Activated CD8-positive, alpha-beta memory T cell treated with anti-CD3 and anti-CD28 coated beads, Interleukin-2, amount 10 ng/mL, durations not matched to agents 7 days and 5 days (primary cell): ENCODE data around the gene FBLN7. TPM values are rescaled to one million over a fixed set of nuclear protein-coding genes. Genes with fewer than 3 reads are reported as not detected.

Experiments
- ATAC-seq: fragments of 150-1000 bp; cut with Tn5 transposase; one replicate; pipeline ENCODE4 v1.10.0; 2021; ENCODE audit warnings: moderate library complexity
- CTCF ChIA-PET: fragments of 350-600 bp; sonication (Branson Sonifier 250); formaldehyde crosslinking; loops from one replicate; lab custom pipeline; 2021; ENCODE audit warnings: antibody characterized with exemption; lab: Charles Lee
- DNase-seq: peaks from one replicate; pipeline ENCODE4 v3.0.0-alpha.2; 2020
- H3K27ac Mint-ChIP-seq: one replicate; pipeline ENCODE4 v1.8.0; 2021; ENCODE audit warnings: mild to moderate bottlenecking, mixed read lengths
- H3K27me3 Mint-ChIP-seq: one replicate; pipeline ENCODE4 v1.8.0; 2021; ENCODE audit warnings: mixed read lengths
- H3K36me3 Mint-ChIP-seq: one replicate; pipeline ENCODE4 v1.8.0; 2021; ENCODE audit warnings: mild to moderate bottlenecking, mixed read lengths
- H3K4me1 Mint-ChIP-seq: one replicate; pipeline ENCODE4 v1.8.0; 2021; ENCODE audit warnings: mixed read lengths
- H3K4me3 Mint-ChIP-seq: one replicate; pipeline ENCODE4 v1.8.0; 2021; ENCODE audit warnings: mild to moderate bottlenecking, moderate library complexity, mixed read lengths
- H3K9me3 Mint-ChIP-seq: one replicate; pipeline ENCODE4 v1.8.0; 2022; ENCODE audit warnings: low read depth, mixed read lengths
- total RNA-seq, 2 experiments: library from RNA; stranded (reverse); gene quantifications; one replicate each; pipeline ENCODE4 v1.2.3, GENCODE V29; 2021

The FBLN7 gene
- total RNA-seq, 2 experiments from 2014 or later: 0.26 to 0.63 TPM

DNA sequence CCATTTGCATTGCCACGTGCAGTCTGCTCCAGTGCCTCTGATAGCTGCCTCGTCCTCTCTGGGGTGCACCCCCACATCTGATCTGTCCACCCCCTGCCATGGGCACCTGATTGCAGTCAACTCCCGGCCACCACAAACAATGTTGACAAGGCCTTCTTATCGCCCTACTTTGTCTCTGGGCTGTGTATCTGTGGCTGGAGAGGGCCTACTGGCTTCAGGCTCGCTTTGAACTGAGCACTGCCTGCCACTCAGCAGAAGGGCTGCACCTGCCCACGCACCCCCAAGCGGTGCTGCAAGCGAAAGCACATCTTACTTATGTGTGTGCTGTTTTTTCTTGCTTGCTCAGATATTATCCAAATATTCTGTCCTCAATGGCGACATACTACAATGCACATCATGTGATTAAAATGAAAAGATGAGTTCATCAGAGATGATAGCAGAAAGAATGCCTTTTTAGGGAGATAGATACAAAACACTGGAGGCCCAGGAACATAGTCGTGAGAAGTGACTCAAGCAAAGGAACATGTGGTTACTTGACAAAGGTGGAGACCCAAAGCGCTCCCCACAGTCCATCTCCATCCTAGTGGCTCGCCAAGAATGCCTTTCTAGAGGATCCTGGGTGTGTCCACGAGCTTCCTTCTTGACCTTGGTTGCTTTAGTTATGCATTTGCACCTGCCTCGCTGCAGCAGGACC, 28.8 kb downstream of the FBLN7 start:
- Mint-ChIP-seq H3K27me3 (no peaks in the 10 kb centered on the region), H3K4me1 (peaks cover 5% of the 10 kb centered on the region), H3K36me3 (no peaks in the 10 kb centered on the region), H3K27ac (no peak overlapping the region), H3K4me3 (no peak overlapping the region), H3K9me3 (no peaks in the 10 kb centered on the region)
- ATAC-seq: no peak
- CTCF ChIA-PET: no interaction called here
- no peak for DNase-seq

DNA sequence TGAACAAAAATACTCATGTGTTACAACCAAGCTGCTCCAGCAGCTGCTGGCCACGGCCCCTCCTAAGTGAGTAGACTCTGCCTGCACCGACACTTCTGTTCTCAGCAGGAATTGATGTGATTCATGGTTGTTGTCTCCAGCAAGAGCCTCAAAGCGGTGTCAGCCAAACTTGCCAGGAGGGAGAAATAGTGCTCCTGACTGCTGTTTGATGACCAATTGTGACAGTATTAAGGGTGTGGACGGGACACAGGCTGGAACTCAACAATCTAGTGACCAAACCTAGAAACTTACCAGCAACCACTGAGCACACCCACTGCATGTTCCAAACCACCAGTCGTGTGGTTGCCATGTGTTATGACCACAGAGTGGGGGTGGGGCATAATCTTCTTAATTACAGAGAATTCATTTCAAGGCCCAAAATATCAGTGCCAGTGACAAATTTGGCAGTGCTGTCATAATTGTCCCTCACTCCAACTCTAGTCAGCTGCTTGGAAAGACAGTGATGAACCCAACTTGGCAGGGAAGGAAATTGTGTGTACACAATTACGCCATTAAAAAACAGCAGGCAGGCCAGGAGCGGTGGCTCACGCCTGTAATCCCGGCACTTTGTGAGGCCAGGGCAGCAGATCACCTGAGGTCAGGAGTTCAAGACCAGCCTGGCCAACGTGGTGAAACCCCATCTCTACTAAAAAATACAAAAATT, 30.4 kb downstream of the FBLN7 start:
- CTCF ChIA-PET: no interaction called here
- ATAC-seq (no peak), DNase-seq (no peak)
- Mint-ChIP-seq H3K9me3 (no peaks in the 10 kb centered on the region), H3K4me1 (peaks cover 5% of the 10 kb centered on the region), H3K27ac (no peak overlapping the region), H3K36me3 (no peaks in the 10 kb centered on the region), H3K27me3 (no peaks in the 10 kb centered on the region), H3K4me3 (no peak overlapping the region)

DNA sequence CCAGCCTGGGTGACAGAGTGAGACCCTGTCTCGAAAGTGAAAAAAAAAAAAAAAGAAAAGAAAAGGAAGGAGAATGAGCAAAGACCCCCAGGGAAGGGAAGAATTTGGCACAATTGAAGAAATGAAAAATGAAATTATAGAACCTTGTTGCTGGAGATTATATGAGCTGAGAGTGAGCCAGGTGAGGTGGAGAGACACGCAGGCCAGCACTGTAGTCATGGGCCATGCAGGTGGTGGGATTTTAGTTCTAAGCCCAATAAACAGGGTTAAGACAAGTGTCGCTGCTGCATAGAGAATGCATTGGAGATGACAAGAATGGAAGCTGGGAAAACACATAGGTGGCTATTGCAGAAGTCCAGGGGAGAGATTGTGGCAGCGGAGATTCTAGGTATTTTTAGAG, 32.3 kb downstream of the FBLN7 start:
- ATAC-seq: no peak
- Mint-ChIP-seq H3K4me1 (peaks cover 8% of the 10 kb centered on the region), H3K9me3 (no peaks in the 10 kb centered on the region), H3K4me3 (no peak overlapping the region), H3K27ac (no peak overlapping the region), H3K36me3 (no peaks in the 10 kb centered on the region), H3K27me3 (no peaks in the 10 kb centered on the region)
- CTCF ChIA-PET: interaction anchor here (0.7 kb wide), 1 partner anchor 16 kb away, joined by 3 read pairs; no protein-coding TSS in a partner anchor
- DNase-seq: no peak

DNA sequence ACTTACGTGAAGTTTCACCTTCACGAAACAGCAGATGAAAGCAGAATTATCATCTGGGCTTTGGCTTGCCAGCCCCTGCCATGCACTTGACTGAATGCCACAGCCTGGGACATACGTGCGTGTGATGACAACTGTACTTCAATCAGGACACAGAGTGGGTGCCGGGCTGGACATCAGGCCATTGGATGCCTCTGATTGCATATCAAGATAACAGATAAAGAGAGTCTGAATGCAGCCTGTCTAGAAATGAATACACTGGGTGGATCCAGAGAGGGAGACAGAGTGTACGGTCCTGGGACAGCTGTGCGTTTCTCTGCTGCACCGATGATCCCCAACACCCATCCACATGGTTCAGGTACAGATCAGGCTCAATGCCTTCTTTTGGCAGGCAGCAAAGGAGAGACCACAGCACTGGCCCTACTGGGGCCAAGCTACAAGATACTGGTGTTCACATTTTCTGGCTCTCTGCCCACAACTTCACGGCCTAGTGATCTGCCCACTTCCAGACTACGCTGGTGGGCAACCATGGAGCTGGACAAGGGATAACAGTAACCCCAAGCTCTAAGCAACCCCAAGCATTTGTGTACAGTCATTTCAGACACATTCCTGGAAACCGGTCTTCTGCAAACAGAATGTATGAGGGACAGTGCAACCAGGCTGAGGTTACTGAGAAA, 35.6 kb downstream of the FBLN7 start:
- no peak overlapping the region for H3K4me3 Mint-ChIP-seq
- H3K36me3 Mint-ChIP-seq: no peaks in the 10 kb centered on the region
- peaks cover 7% of the 10 kb centered on the region for H3K27me3 Mint-ChIP-seq
- no peak for ATAC-seq
- CTCF ChIA-PET: no interaction called here
- H3K4me1 Mint-ChIP-seq: peaks cover 3% of the 10 kb centered on the region
- H3K27ac Mint-ChIP-seq: no peak overlapping the region
- DNase-seq: no peak
- no peaks in the 10 kb centered on the region for H3K9me3 Mint-ChIP-seq

DNA sequence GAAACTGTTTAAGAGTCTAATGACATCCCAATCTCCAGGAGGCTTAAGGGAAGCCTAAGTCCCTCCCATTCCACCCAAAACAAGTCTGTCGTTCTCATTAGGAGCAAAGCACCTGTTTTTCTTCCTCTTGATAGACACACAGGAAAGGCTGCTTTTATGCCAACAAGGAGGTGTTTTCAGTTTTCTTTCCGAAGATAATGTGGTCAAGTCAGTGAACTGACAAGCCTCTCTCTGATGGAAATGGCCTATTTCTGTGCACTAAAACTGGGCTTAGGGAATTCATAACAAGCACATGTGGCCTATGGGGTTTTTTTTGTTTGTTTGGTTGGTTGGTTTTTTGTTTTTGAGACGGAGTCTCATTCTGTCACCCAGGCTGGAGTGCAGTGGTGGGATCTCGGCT, 36.2 kb downstream of the FBLN7 start:
- Mint-ChIP-seq H3K36me3 (no peaks in the 10 kb centered on the region), H3K4me3 (no peak overlapping the region), H3K9me3 (no peaks in the 10 kb centered on the region), H3K4me1 (peaks cover 3% of the 10 kb centered on the region), H3K27me3 (peaks cover 8% of the 10 kb centered on the region), H3K27ac (no peak overlapping the region)
- ATAC-seq: no peak
- CTCF ChIA-PET: no interaction called here
- no peak for DNase-seq

DNA sequence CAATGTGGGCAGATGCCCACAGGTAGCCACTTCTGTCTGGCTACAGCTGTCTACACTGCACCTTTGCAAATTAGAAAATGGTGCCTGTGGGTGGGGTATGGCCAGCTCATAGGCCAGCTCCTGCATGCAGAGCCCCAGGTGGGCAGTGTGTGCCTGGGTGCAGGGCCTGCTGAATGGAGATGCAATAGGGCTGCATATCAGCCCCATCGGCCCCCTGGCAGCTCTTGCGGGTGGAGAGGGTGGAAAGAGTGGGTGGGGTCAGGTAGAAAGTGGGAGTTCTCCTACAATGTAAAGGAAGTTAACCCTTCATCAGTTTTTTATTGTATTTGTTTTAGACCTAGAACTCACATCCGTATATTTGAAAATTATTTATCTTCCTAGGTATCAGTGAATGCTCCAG, 37.1 kb downstream of the FBLN7 start:
- no peak overlapping the region for H3K27ac Mint-ChIP-seq
- H3K9me3 Mint-ChIP-seq: no peaks in the 10 kb centered on the region
- CTCF ChIA-PET: no interaction called here
- DNase-seq (no peak), ATAC-seq (no peak)
- no peaks in the 10 kb centered on the region for H3K36me3 Mint-ChIP-seq
- H3K4me1 Mint-ChIP-seq: peaks cover 3% of the 10 kb centered on the region
- peaks cover 16% of the 10 kb centered on the region for H3K27me3 Mint-ChIP-seq
- no peak overlapping the region for H3K4me3 Mint-ChIP-seq

DNA sequence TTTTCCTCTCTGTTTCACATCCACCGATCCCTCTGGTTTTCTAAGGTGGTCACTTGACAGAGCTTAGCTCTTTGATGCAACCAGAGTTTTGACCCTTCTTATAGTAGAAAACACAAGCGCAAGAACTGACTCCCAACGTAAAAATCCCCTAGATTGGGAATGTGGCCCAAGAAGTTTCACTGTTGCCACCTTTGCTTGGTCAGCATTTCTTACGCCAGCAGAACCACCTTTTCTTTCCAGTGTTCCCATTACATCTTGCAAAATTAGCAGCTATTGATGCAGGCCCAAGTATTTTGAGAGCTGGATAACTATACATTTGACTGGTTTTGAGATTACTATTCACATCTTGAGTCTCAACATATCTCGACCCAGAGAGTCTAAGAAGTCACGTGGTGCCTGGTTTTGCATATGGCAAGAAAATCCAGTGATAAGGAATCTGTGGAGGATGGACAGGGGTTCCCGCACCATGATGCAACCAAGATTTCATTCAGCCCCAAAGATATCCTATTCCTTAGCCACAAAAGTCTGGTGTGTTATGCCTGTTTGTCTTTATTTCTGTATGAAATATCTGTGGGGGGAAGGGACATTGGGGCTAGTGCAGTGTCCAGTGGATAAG, 37.9 kb downstream of the FBLN7 start:
- ATAC-seq (no peak), DNase-seq (no peak)
- H3K4me1 Mint-ChIP-seq: peaks cover 3% of the 10 kb centered on the region
- H3K4me3 Mint-ChIP-seq: no peak overlapping the region
- H3K36me3 Mint-ChIP-seq: peaks cover 3% of the 10 kb centered on the region
- CTCF ChIA-PET: no interaction called here
- no peaks in the 10 kb centered on the region for H3K9me3 Mint-ChIP-seq
- H3K27me3 Mint-ChIP-seq: peaks cover 20% of the 10 kb centered on the region
- H3K27ac Mint-ChIP-seq: no peak overlapping the region

DNA sequence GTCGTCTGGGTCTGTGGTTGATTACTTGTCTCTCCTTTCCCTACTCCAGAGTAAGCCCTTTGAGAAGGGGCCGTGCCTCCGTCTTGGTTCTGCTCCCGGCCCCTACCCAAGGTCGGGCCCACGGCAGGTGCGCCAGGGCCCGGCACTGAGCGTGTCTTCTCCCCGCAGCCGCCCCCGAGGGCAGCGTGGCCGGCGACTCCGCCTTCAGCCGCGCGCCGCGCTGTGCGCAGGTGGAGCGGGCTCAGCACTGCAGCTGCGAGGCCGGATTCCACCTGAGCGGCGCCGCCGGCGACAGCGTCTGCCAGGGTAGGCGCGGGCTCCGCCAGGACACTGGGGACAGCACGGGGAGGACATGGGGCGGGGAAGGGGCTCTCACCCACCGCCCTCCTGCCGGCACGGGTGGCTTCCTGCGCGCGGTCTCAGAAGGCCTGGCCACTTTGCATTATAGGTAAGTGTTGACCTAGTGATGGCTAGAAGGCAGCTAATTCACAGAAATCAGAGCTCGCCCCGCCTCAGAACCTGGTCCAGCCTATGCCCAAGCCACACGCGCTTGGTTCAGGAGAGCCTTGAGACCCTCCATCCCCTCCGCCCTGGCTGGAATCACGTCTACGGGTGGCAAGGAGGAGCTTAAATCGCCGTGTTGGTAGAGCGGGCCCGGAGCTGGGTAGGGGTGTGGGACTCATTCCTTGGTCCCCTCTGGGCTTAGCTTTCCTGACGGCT, 43.5 kb downstream of the FBLN7 start:
- ATAC-seq (peak; percentile 39), DNase-seq (no peak)
- no peak overlapping the region for H3K4me3 Mint-ChIP-seq
- H3K36me3 Mint-ChIP-seq: peaks cover 3% of the 10 kb centered on the region
- peaks cover 33% of the 10 kb centered on the region for H3K27me3 Mint-ChIP-seq
- H3K4me1 Mint-ChIP-seq: peaks cover 2% of the 10 kb centered on the region
- H3K9me3 Mint-ChIP-seq: no peaks in the 10 kb centered on the region
- CTCF ChIA-PET: interaction anchor here (0.9 kb wide), 1 partner anchor 9 kb away, joined by 3 read pairs; no protein-coding TSS in a partner anchor
- H3K27ac Mint-ChIP-seq: no peak overlapping the region

DNA sequence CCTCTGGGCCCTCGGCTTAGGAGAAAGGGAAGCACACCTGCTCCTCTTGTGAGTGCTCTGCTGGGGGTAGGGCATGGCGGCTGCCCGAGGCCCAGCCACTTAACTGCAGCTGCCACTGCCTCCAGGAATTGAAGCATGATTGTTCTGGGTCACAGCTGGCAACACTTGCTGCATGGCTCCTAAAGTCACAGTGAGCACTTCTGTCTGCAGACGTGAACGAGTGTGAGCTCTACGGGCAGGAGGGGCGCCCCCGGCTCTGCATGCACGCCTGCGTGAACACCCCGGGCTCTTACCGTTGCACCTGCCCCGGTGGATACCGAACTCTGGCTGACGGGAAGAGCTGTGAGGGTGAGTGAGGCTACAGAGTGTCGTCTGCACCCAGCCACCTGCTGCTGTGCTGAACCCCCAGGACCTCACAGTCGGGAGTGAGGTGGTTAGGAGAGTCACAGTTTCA, 44.4 kb downstream of the FBLN7 start:
- peaks cover 5% of the 10 kb centered on the region for H3K36me3 Mint-ChIP-seq
- ATAC-seq (no peak), DNase-seq (peak; percentile 32)
- peaks cover 5% of the 10 kb centered on the region for H3K4me1 Mint-ChIP-seq
- CTCF ChIA-PET: no interaction called here
- H3K9me3 Mint-ChIP-seq: no peaks in the 10 kb centered on the region
- H3K27me3 Mint-ChIP-seq: peaks cover 33% of the 10 kb centered on the region
- no peak overlapping the region for H3K4me3 Mint-ChIP-seq
- no peak overlapping the region for H3K27ac Mint-ChIP-seq

DNA sequence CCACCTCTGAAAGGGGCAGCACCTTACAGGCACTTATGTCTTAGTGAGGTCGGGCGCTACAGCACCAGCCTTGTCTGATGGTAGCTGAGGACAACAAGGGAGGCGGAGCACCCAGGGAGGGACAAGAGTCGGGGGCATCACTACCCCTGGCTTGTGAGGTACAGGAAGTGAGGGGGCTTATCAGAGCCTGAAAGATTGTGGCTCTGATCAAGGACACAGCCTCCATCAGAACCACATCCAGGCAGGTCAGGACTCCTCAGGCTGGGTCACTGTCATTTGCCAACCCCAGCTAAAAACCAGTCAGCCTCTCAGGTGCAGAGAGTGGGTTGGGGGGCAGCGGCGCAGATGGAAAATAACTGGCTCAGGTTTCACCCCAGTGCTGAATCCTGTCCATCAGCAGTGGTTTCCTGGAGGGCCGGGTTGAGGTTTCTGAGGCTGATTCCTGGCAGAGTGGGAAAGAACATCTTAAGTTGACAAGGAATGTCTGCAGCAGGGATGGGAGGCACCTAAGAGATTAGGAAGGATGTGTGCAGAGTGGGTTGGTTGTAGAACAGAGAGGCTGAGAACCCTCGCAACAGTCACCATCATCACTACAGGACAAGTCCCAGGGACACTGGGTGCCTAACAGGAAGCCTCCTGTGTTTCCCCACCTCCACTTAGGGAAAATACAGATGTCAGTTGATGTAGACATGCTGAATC, 45.3 kb downstream of the FBLN7 start:
- no peak overlapping the region for H3K27ac Mint-ChIP-seq
- CTCF ChIA-PET: interaction anchor here (0.9 to 1.3 kb wide), 2 partner anchors 11 to 43 kb away, joined by 3 read pairs; no protein-coding TSS in a partner anchor
- no peaks in the 10 kb centered on the region for H3K9me3 Mint-ChIP-seq
- peaks cover 29% of the 10 kb centered on the region for H3K27me3 Mint-ChIP-seq
- ATAC-seq (no peak), DNase-seq (peak; percentile 38)
- peaks cover 10% of the 10 kb centered on the region for H3K36me3 Mint-ChIP-seq
- H3K4me1 Mint-ChIP-seq: peaks cover 14% of the 10 kb centered on the region
- no peak overlapping the region for H3K4me3 Mint-ChIP-seq

DNA sequence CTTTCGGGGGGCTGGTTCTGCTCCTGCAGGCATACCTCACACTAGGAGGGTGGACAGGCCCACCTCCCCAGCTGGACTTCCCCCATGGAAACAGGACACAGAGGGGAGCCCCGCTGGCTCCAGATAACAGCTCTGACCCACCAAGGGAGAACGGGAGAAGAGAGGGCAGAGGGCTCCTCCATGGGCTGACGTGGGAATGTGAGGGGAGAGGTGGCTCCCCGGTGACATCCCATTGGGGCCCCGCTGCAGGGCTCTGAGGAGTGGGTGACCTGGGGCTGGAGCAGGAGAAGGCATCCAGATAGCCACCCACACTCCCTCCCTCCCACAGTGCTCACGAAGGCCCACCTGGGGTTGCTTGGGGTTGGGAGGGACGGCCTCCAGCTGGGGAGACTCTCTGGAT, 45.9 kb downstream of the FBLN7 start:
- peak; percentile 30 for DNase-seq
- peaks cover 10% of the 10 kb centered on the region for H3K36me3 Mint-ChIP-seq
- CTCF ChIA-PET: interaction anchor here (0.9 to 1.3 kb wide), 2 partner anchors 11 to 43 kb away, joined by 3 read pairs; no protein-coding TSS in a partner anchor

DNA sequence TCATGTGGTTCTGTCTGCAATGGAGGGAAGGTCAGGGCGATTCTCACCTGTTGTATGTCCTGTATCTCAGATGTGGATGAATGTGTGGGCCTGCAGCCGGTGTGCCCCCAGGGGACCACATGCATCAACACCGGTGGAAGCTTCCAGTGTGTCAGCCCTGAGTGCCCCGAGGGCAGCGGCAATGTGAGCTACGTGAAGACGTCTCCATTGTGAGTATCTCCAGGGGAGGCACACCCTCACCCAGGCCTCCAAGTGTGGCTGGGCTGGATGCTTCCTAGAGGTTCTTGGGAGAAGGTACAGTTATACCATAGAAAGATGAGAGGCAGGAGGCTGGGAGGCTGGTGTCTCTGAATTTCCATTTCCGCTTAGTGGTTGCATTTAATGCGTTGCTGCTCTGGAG, 46.9 kb downstream of the FBLN7 start:
- Mint-ChIP-seq H3K9me3 (no peaks in the 10 kb centered on the region), H3K36me3 (peaks cover 10% of the 10 kb centered on the region), H3K27ac (no peak overlapping the region), H3K4me1 (peaks cover 23% of the 10 kb centered on the region), H3K4me3 (no peak overlapping the region), H3K27me3 (peaks cover 20% of the 10 kb centered on the region)
- ATAC-seq: no peak
- DNase-seq: peak; percentile 35
- CTCF ChIA-PET: no interaction called here

More for the DNA sequence above, 45.9 kb downstream of the FBLN7 start:
- H3K27ac Mint-ChIP-seq: no peak overlapping the region
- peaks cover 20% of the 10 kb centered on the region for H3K4me1 Mint-ChIP-seq
- H3K4me3 Mint-ChIP-seq: no peak overlapping the region
- no peak for ATAC-seq
- peaks cover 26% of the 10 kb centered on the region for H3K27me3 Mint-ChIP-seq
- no peaks in the 10 kb centered on the region for H3K9me3 Mint-ChIP-seq
